GM23248 (cell line): ENCODE data around the gene PLEKHA5.

Experiments used
- EZH2 ChIP-seq: fragments of 200-600 bp; sonication (generic); IDR thresholded peaks from 2 replicates; pipeline ENCODE4 v1.6.1; 2018; ENCODE audit warnings: antibody characterized with exemption, mild to moderate bottlenecking; ENCODE audit not compliant: insufficient read depth, poor library complexity, severe bottlenecking
- EZH2phosphoT487 ChIP-seq: fragments of 200-600 bp; sonication (generic); IDR thresholded peaks from 2 replicates; pipeline ENCODE4 v1.6.1; 2018; ENCODE audit warnings: antibody characterized with exemption, moderate library complexity, mild to moderate bottlenecking, low read depth; ENCODE audit not compliant: insufficient read depth

DNA sequence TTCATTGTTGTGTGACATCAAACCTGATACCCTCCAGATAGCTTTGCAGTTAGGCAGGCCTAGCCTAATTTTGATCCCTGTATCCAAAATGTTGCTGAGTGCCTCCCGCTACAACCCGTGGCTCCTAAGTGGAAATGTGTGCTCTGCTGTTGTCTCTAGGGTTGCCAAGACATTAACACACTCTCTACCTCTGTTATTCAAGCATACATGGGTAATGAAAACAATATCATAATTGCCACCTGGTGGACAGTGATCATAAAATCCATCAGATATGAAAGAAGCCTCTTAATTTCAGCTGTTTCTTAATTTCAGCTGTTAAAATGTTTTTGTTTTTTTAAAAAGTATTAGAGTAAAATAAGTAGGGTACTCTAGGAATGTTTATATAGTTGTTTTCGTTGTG lies 93.5 kb downstream of the PLEKHA5 start:
- TF ChIP-seq EZH2: no peak
- no peak for TF ChIP-seq EZH2phosphoT487
